ENCODE data around the gene GALNT8.

GRCh38 chr12:4767186-4767585, 47.0 kb downstream of the GALNT8 start:
- TF ChIP-seq TCF7L2 (IDR thresholded peaks at IDR 0.05; ENCODE audit: low read depth, low read length): no peak
- TF ChIP-seq CTCF (IDR thresholded peaks at IDR 0.05): no peak
- no peak for TF ChIP-seq POLR2AphosphoS5 (IDR thresholded peaks at IDR 0.05; ENCODE audit: low read depth, low read length)
- no peak for TF ChIP-seq REST (IDR thresholded peaks at IDR 0.05; ENCODE audit: insufficient read depth in 1 of 2, low read depth in 2 of 2, low read length in 1 of 2)
- TF ChIP-seq SIN3A (IDR thresholded peaks at IDR 0.05; ENCODE audit: borderline replicate concordance, insufficient read depth, low read depth, low read length): no peak
